ENCODE results near the gene ZNF710.
A peak's percentile ranks its signal among the peaks of the same experiment; 100 is the strongest.

Gene ZNF710

GRCh38 chr15:90033006-90033405, 31.9 kb downstream of the ZNF710 start:
- Mint-ChIP-seq H3K4me1 (peaks cover 54 to 83% of the 10 kb centered on the region in 2 donors), H3K36me3 (peaks cover 14 to 18% of the 10 kb centered on the region in 2 donors), H3K9me3 (no peaks in the 10 kb centered on the region), H3K27ac (peak overlapping the region; percentile 0), H3K4me3 (no peak overlapping the region), H3K27me3 (no peaks in the 10 kb centered on the region)
- ATAC-seq (replicated peaks) (no peak), DNase-seq (no peak)

GRCh38 chr15:90033448-90033847, 32.3 kb downstream of the ZNF710 start:
- peaks cover 59 to 86% of the 10 kb centered on the region in 2 donors for H3K4me1 Mint-ChIP-seq
- H3K36me3 Mint-ChIP-seq: peaks cover 15 to 19% of the 10 kb centered on the region in 2 donors
- H3K4me3 Mint-ChIP-seq: no peak overlapping the region
- DNase-seq (no peak), ATAC-seq (replicated peaks) (no peak)
- H3K9me3 Mint-ChIP-seq: peaks cover under 1 to 3% of the 10 kb centered on the region in 2 donors
- no peaks in the 10 kb centered on the region for H3K27me3 Mint-ChIP-seq
- peak overlapping the region; percentile 0 for H3K27ac Mint-ChIP-seq

GRCh38 chr15:90035095-90035839, 34.1 kb downstream of the ZNF710 start:
- peaks cover 2 to 5% of the 10 kb centered on the region in 2 donors for H3K9me3 Mint-ChIP-seq
- peaks cover 64 to 96% of the 10 kb centered on the region in 2 donors for H3K4me1 Mint-ChIP-seq
- peaks cover 13 to 20% of the 10 kb centered on the region in 2 donors for H3K36me3 Mint-ChIP-seq
- no peak for DNase-seq
- no peak for ATAC-seq (replicated peaks)
- H3K4me3 Mint-ChIP-seq: no peak overlapping the region
- H3K27me3 Mint-ChIP-seq: no peaks in the 10 kb centered on the region
- peak overlapping the region; percentile 37 for H3K27ac Mint-ChIP-seq

GRCh38 chr15:90035840-90036230, 34.7 kb downstream of the ZNF710 start:
- ATAC-seq (replicated peaks) (no peak), DNase-seq (no peak)
- Mint-ChIP-seq H3K36me3 (peaks cover 13 to 20% of the 10 kb centered on the region in 2 donors), H3K9me3 (peaks cover 2 to 5% of the 10 kb centered on the region in 2 donors), H3K27ac (peak overlapping the region; percentile 43), H3K4me3 (no peak overlapping the region), H3K27me3 (no peaks in the 10 kb centered on the region), H3K4me1 (peaks cover 66 to 96% of the 10 kb centered on the region in 2 donors)

GRCh38 chr15:90036343-90036742, 35.2 kb downstream of the ZNF710 start:
- Mint-ChIP-seq H3K4me1 (peaks cover 65 to 96% of the 10 kb centered on the region in 2 donors), H3K4me3 (peak overlapping the region in 1 of 2 donors; percentile 33), H3K27ac (peak overlapping the region; percentile 43), H3K9me3 (peaks cover 2 to 5% of the 10 kb centered on the region in 2 donors), H3K36me3 (peaks cover 13 to 20% of the 10 kb centered on the region in 2 donors), H3K27me3 (no peaks in the 10 kb centered on the region)
- ATAC-seq (replicated peaks) (no peak), DNase-seq (no peak)

- Mint-ChIP-seq H3K4me1 (peaks cover 62 to 90% of the 10 kb centered on the region in 2 donors), H3K9me3 (peaks cover 2 to 5% of the 10 kb centered on the region in 2 donors), H3K36me3 (peaks cover 13 to 20% of the 10 kb centered on the region in 2 donors), H3K27me3 (no peaks in the 10 kb centered on the region), H3K4me3 (peak overlapping the region; percentile 11 to 22), H3K27ac (peak overlapping the region; percentile 97)
- DNase-seq (no peak), ATAC-seq (replicated peaks) (no peak)
Measured at GRCh38 chr15:90036806-90037510, 35.8 kb downstream of the ZNF710 start.

GRCh38 chr15:90037511-90037860, 36.4 kb downstream of the ZNF710 start:
- H3K27ac Mint-ChIP-seq: peak overlapping the region; percentile 97
- no peak for ATAC-seq (replicated peaks)
- H3K9me3 Mint-ChIP-seq: peaks cover 2 to 5% of the 10 kb centered on the region in 2 donors
- peaks cover 13 to 20% of the 10 kb centered on the region in 2 donors for H3K36me3 Mint-ChIP-seq
- no peaks in the 10 kb centered on the region for H3K27me3 Mint-ChIP-seq
- no peak overlapping the region for H3K4me3 Mint-ChIP-seq
- H3K4me1 Mint-ChIP-seq: peaks cover 62 to 85% of the 10 kb centered on the region in 2 donors
- DNase-seq: no peak

GRCh38 chr15:90037961-90038631, 37.0 kb downstream of the ZNF710 start:
- H3K4me3 Mint-ChIP-seq: peak overlapping the region; percentile 36 to 63
- peaks cover 2 to 5% of the 10 kb centered on the region in 2 donors for H3K9me3 Mint-ChIP-seq
- ATAC-seq (replicated peaks) (peak; percentile 94), DNase-seq (peak; percentile 66)
- H3K36me3 Mint-ChIP-seq: peaks cover 13 to 20% of the 10 kb centered on the region in 2 donors
- H3K4me1 Mint-ChIP-seq: peaks cover 60 to 82% of the 10 kb centered on the region in 2 donors
- no peaks in the 10 kb centered on the region for H3K27me3 Mint-ChIP-seq
- H3K27ac Mint-ChIP-seq: peak overlapping the region; percentile 97

- ATAC-seq (replicated peaks) (peak in 1 of 2 donors; percentile 30), DNase-seq (no peak)
- no peaks in the 10 kb centered on the region for H3K27me3 Mint-ChIP-seq
- H3K27ac Mint-ChIP-seq: peak overlapping the region; percentile 97
- H3K9me3 Mint-ChIP-seq: peaks cover 2 to 5% of the 10 kb centered on the region in 2 donors
- H3K4me1 Mint-ChIP-seq: peaks cover 55 to 82% of the 10 kb centered on the region in 2 donors
- peak overlapping the region; percentile 36 to 63 for H3K4me3 Mint-ChIP-seq
- peaks cover 13 to 23% of the 10 kb centered on the region in 2 donors for H3K36me3 Mint-ChIP-seq
Measured at GRCh38 chr15:90038632-90039095, 37.5 kb downstream of the ZNF710 start.

- Mint-ChIP-seq H3K27ac (peak overlapping the region; percentile 80), H3K4me1 (peaks cover 53 to 82% of the 10 kb centered on the region in 2 donors), H3K4me3 (no peak overlapping the region), H3K27me3 (no peaks in the 10 kb centered on the region), H3K36me3 (peaks cover 15 to 32% of the 10 kb centered on the region in 2 donors), H3K9me3 (peaks cover 3 to 5% of the 10 kb centered on the region in 2 donors)
- DNase-seq (no peak), ATAC-seq (replicated peaks) (no peak)
Measured at GRCh38 chr15:90039996-90040395, 38.9 kb downstream of the ZNF710 start.

- H3K4me3 Mint-ChIP-seq: no peak overlapping the region
- H3K4me1 Mint-ChIP-seq: peaks cover 54 to 82% of the 10 kb centered on the region in 2 donors
- peaks cover 3 to 5% of the 10 kb centered on the region in 2 donors for H3K9me3 Mint-ChIP-seq
- H3K36me3 Mint-ChIP-seq: peaks cover 20 to 38% of the 10 kb centered on the region in 2 donors
- no peaks in the 10 kb centered on the region for H3K27me3 Mint-ChIP-seq
- ATAC-seq (replicated peaks) (no peak), DNase-seq (no peak)
- peak overlapping the region; percentile 20 for H3K27ac Mint-ChIP-seq
Measured at GRCh38 chr15:90040618-90041017, 39.5 kb downstream of the ZNF710 start.

- Mint-ChIP-seq H3K4me1 (peaks cover 56 to 82% of the 10 kb centered on the region in 2 donors), H3K27me3 (no peaks in the 10 kb centered on the region), H3K27ac (peak overlapping the region; percentile 22), H3K4me3 (no peak overlapping the region), H3K36me3 (peaks cover 16 to 32% of the 10 kb centered on the region in 2 donors), H3K9me3 (peaks cover 3 to 5% of the 10 kb centered on the region in 2 donors)
- DNase-seq: no peak
- no peak for ATAC-seq (replicated peaks)
Measured at GRCh38 chr15:90042356-90042755, 41.2 kb downstream of the ZNF710 start.

GRCh38 chr15:90042766-90043529, 41.8 kb downstream of the ZNF710 start:
- no peaks in the 10 kb centered on the region for H3K27me3 Mint-ChIP-seq
- H3K4me3 Mint-ChIP-seq: no peak overlapping the region
- no peak overlapping the region for H3K27ac Mint-ChIP-seq
- H3K36me3 Mint-ChIP-seq: peaks cover 13 to 28% of the 10 kb centered on the region in 2 donors
- DNase-seq (no peak), ATAC-seq (replicated peaks) (no peak)
- H3K4me1 Mint-ChIP-seq: peaks cover 53 to 82% of the 10 kb centered on the region in 2 donors
- peaks cover 3 to 5% of the 10 kb centered on the region in 2 donors for H3K9me3 Mint-ChIP-seq
